CD14-positive monocyte (primary cell): ENCODE measurements around the gene EFCC1. TPM values are rescaled to one million over a fixed set of nuclear protein-coding genes. Genes with fewer than 3 reads are reported as not detected.

Experiments
- DNase-seq, 3 donors: peaks; one replicate each; pipeline ENCODE4 v3.0.0-alpha.2; 2011 to 2022
- H2AFZ ChIP-seq: 2 replicates; pipeline ENCODE4 v1.6.0; 2012; ENCODE audit warnings: mild to moderate bottlenecking, low read depth, low read length, inconsistent platforms; ENCODE audit not compliant: insufficient read depth, poor library complexity, severe bottlenecking
- H3K27ac ChIP-seq, 2 donors: 1 replicate in 1 of 2; 2 replicates in 1 of 2; pipeline ENCODE4 v1.5.1; 2012 to 2013; ENCODE audit warnings: low read length in 2 of 2, control low read depth in 1 of 2, inconsistent platforms in 1 of 2, low read depth in 1 of 2, mild to moderate bottlenecking in 1 of 2
- H3K27me3 ChIP-seq, 2 donors: one replicate each; pipeline versions ENCODE4 v1.6.0 to v1.6.1; 2011 to 2013; ENCODE audit warnings: low read length in 2 of 2; ENCODE audit not compliant: control insufficient read depth in 2 of 2, insufficient read depth in 2 of 2
- H3K36me3 ChIP-seq, 2 donors: replicated peaks in 1 of 2; 1 replicate in 1 of 2; 2 replicates in 1 of 2; pipeline versions ENCODE4 v1.5.1 to v1.6.1; 2012 to 2013; ENCODE audit warnings: low read length in 2 of 2, control low read depth in 1 of 2, inconsistent platforms in 1 of 2, mild to moderate bottlenecking in 1 of 2; ENCODE audit not compliant: insufficient read depth in 2 of 2, control insufficient read depth in 1 of 2
- H3K4me1 ChIP-seq, 2 donors: 1 replicate in 1 of 2; 2 replicates in 1 of 2; pipeline versions ENCODE4 v1.5.1 to v1.6.1; 2012 to 2013; ENCODE audit warnings: low read length in 2 of 2, control low read depth in 1 of 2, inconsistent platforms in 1 of 2, mild to moderate bottlenecking in 1 of 2, moderate library complexity in 1 of 2; ENCODE audit not compliant: insufficient read depth in 2 of 2, control insufficient read depth in 1 of 2
- H3K4me2 ChIP-seq: replicated peaks from 2 replicates; pipeline ENCODE3; 2012; ENCODE audit warnings: low read length, moderate library complexity, mild to moderate bottlenecking; ENCODE audit not compliant: poor library complexity, severe bottlenecking; ENCODE audit errors: extremely low read depth
- H3K4me3 ChIP-seq, 3 experiments: fragments of 200-600 bp in 1 of 3; sonication (generic) in 1 of 3; replicated peaks in 1 of 3; 1 replicate in 2 of 3; 2 replicates in 1 of 3; pipeline ENCODE4 v1.5.1; 2011 to 2013; ENCODE audit warnings: low read length in 3 of 3, mild to moderate bottlenecking in 3 of 3, control low read depth in 2 of 3, low read depth in 2 of 3, inconsistent platforms in 1 of 3, moderate library complexity in 1 of 3
- H3K79me2 ChIP-seq: 2 replicates; pipeline ENCODE4 v1.6.0; 2012; ENCODE audit warnings: mild to moderate bottlenecking, control low read depth, inconsistent platforms, low read length, moderate library complexity; ENCODE audit not compliant: insufficient read depth
- H3K9ac ChIP-seq: 2 replicates; pipeline ENCODE4 v1.6.0; 2017; ENCODE audit warnings: low read length, mild to moderate bottlenecking; ENCODE audit not compliant: insufficient read depth, poor library complexity, severe bottlenecking
- H3K9me3 ChIP-seq, 2 donors: replicated peaks in 1 of 2; 1 replicate in 1 of 2; 2 replicates in 1 of 2; pipeline versions ENCODE4 v1.5.1 to v1.6.1; 2012 to 2013; ENCODE audit warnings: low read length in 2 of 2, control low read depth in 1 of 2; ENCODE audit not compliant: control insufficient read depth in 1 of 2, insufficient read depth in 1 of 2
- H4K20me1 ChIP-seq: 2 replicates; pipeline ENCODE4 v1.6.0; 2012; ENCODE audit warnings: mild to moderate bottlenecking, low read length, control low read depth, moderate library complexity; ENCODE audit not compliant: insufficient read depth
- H3K27ac Mint-ChIP-seq, 7 donors: one replicate each; pipeline ENCODE4 v1.8.0; 2020; ENCODE audit warnings: mild to moderate bottlenecking in 7 of 7, mixed read lengths in 7 of 7, moderate library complexity in 6 of 7, inconsistent platforms in 2 of 7
- H3K27me3 Mint-ChIP-seq, 3 donors: one replicate each; pipeline ENCODE4 v1.8.0; 2021 to 2022; ENCODE audit warnings: low read depth in 3 of 3, mild to moderate bottlenecking in 3 of 3, mixed read lengths in 3 of 3, moderate library complexity in 3 of 3, inconsistent platforms in 1 of 3
- H3K36me3 Mint-ChIP-seq, 2 donors: one replicate each; pipeline ENCODE4 v1.8.0; 2020; ENCODE audit warnings: mixed read lengths in 2 of 2, inconsistent platforms in 1 of 2, mild to moderate bottlenecking in 1 of 2
- H3K4me1 Mint-ChIP-seq: one replicate; pipeline ENCODE4 v1.8.0; 2020; ENCODE audit warnings: mild to moderate bottlenecking, mixed read lengths
- H3K4me3 Mint-ChIP-seq, 2 donors: one replicate each; pipeline ENCODE4 v1.8.0; 2020; ENCODE audit warnings: mild to moderate bottlenecking in 2 of 2, mixed read lengths in 2 of 2, moderate library complexity in 1 of 2
- H3K9me3 Mint-ChIP-seq, 7 donors: one replicate each; pipeline ENCODE4 v1.8.0; 2020 to 2022; ENCODE audit warnings: mixed read lengths in 7 of 7, mild to moderate bottlenecking in 6 of 7, moderate library complexity in 6 of 7, inconsistent platforms in 2 of 7
- CTCF ChIP-seq: fragments of 200-600 bp; IDR thresholded peaks from one replicate; pipeline ENCODE4 v1.8.0; 2022; ENCODE audit warnings: antibody characterized with exemption, mild to moderate bottlenecking
- WGBS: methylation state at CpG from one replicate; pipeline ENCODE4 v1.1.5; 2013; ENCODE audit warnings: missing lambda C conversion rate; ENCODE audit not compliant: insufficient coverage; 5-methylcytosine and 5-hydroxymethylcytosine counted together
- intact Hi-C, 2 donors: fragments of 100-400 bp; cut with micrococcal nuclease; formaldehyde crosslinking; loops; one replicate each; pipeline versions ENCODE4 v1.15.0 to v1.15.1; 2023
- polyA plus RNA-seq, 3 donors: library from polyadenylated mRNA; depleted of rRNA in 1 of 3; unstranded in 2 of 3; stranded (reverse) in 1 of 3; fragments of 300-500 nt in 2 of 3; fragments of >200 nt in 1 of 3; fragmentation: Illumina TruSeq in 2 of 3; gene quantifications; 1 replicate in 2 of 3; 2 replicates in 1 of 3; pipeline ENCODE4 v1.2.3, GENCODE V29; 2012 to 2021

EFCC1 gene
- polyA plus RNA-seq, 3 donors = 0.11 to 0.15 TPM; not detected in 1

DNA sequence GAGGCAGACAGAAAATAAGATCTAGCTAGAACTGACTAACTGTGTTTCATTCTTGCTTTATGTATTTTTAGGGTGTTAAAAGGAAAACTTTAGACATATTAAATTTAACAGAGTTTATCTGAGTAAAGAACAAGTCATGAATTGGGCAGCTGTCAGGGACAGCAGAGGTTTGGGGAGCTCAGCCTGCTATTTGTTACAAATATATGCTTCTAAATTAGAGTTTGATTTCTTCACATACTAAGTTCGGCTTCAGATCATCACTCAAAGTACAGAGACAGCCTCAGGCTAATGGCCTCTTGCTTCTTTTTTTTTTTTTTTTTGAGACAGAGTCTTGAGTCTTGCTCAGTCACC is 21.9 kb downstream of the EFCC1 start:
- intact Hi-C loops = no loop called here
- no peaks in the 10 kb centered on the region for H3K36me3 ChIP-seq
- H3K27ac ChIP-seq = no peak overlapping the region
- H4K20me1 ChIP-seq = no peaks in the 10 kb centered on the region
- H3K4me1 Mint-ChIP-seq = peaks cover 9% of the 10 kb centered on the region
- TF ChIP-seq CTCF = no peak
- no peak overlapping the region for H3K27ac Mint-ChIP-seq
- peaks cover 0 to 6% of the 10 kb centered on the region in 2 donors for H3K27me3 ChIP-seq
- no peaks in the 10 kb centered on the region for H3K79me2 ChIP-seq
- H3K4me3 ChIP-seq = no peak overlapping the region
- peaks cover 2 to 20% (median 14%) of the 10 kb centered on the region in 3 donors for H3K27me3 Mint-ChIP-seq
- H3K4me3 Mint-ChIP-seq = no peak overlapping the region
- peaks cover 0 to 5% (median 0%) of the 10 kb centered on the region in 7 donors for H3K9me3 Mint-ChIP-seq
- H3K4me1 ChIP-seq = peaks cover 11 to 13% of the 10 kb centered on the region in 2 donors
- H3K9ac ChIP-seq = no peak overlapping the region
- no peaks in the 10 kb centered on the region for H3K9me3 ChIP-seq
- no peak overlapping the region for H3K4me2 ChIP-seq
- H3K36me3 Mint-ChIP-seq = no peaks in the 10 kb centered on the region
- 100% methylated on average over 1 of the region's 1 CpG for WGBS
- DNase-seq = no peak
- no peak overlapping the region for H2AFZ ChIP-seq

GRCh38 chr3:129023909-129024308 is 22.8 kb downstream of the EFCC1 start:
- H3K4me3 ChIP-seq = no peak overlapping the region
- no peak overlapping the region for H2AFZ ChIP-seq

More at GRCh38 chr3:129023909-129024308, 22.8 kb downstream of the EFCC1 start:
- Histone ChIP-seq H3K9ac (no peak overlapping the region), H3K79me2 (no peaks in the 10 kb centered on the region), H3K27ac (no peak overlapping the region), H3K27me3 (peaks cover 0 to 6% of the 10 kb centered on the region in 2 donors), H3K4me2 (no peak overlapping the region), H3K36me3 (no peaks in the 10 kb centered on the region), H4K20me1 (no peaks in the 10 kb centered on the region), H3K4me1 (peaks cover 11 to 13% of the 10 kb centered on the region in 2 donors), H3K9me3 (no peaks in the 10 kb centered on the region)
- H3K36me3 Mint-ChIP-seq = no peaks in the 10 kb centered on the region
- DNase-seq = no peak
- peaks cover 4 to 18% (median 14%) of the 10 kb centered on the region in 3 donors for H3K27me3 Mint-ChIP-seq
- no peak overlapping the region for H3K27ac Mint-ChIP-seq
- intact Hi-C loops = no loop called here
- H3K4me1 Mint-ChIP-seq = peaks cover 9% of the 10 kb centered on the region
- H3K9me3 Mint-ChIP-seq = peaks cover 0 to 5% (median 0%) of the 10 kb centered on the region in 7 donors
- no CpG with 5 or more reads among the region's 2 CpGs for WGBS
- H3K4me3 Mint-ChIP-seq = no peak overlapping the region
- TF ChIP-seq CTCF = no peak
